Superior temporal gyrus (tissue), 1 donor: ENCODE measurements around the gene KPNA5.
"Not testable (repeated sequence)": the region's sequence is repeated elsewhere in the genome, so short reads cannot be mapped to it uniquely, and the experiment has no call there.

Experiments used
- DNase-seq: peaks from one replicate; pipeline ENCODE4 v3.0.0-alpha.2; 2016; ENCODE audit errors: extremely low spot score

The KPNA5 gene

GRCh38 chr6:116703888-116704287, 22.9 kb downstream of the KPNA5 start:
- not testable (repeated sequence) for DNase-seq

DNA sequence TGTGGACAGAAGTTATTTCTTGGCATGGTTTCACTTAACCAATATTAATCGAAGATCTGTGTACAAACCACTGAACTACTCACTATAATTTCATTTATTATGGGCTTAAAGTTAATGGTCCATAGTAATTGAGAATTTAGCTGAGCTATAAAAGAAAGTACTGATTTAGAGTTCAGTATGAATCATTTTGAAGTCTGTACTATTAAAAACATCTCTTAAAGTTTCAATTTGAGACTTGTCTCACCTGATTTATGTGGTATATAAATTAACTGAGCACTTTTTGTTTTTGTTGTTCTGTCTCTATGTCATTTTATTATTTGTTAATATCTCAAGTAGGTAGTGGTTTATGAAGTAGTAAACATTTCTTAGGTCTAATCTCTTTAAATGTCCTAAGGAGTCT, 24.9 kb downstream of the KPNA5 start:
- no peak for DNase-seq

DNA sequence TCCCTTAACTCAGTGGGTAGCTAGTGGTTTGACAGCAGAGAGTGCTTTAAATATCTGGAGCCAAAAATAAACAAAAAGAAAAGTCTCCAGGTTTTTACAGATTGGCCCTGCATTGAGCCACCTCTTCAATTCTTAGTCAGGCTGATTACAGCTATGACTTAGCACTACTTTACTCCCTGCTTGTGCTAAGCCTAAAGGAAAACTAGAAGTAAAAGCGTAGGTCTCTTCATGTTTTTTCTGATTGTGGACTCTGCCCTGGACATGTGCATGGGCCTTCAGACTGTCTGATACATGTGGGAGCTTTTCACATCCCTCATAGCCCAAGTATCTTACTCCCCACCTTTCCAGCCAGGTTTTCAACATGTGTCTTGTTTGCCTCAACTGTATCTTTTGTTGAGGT, 33.3 kb downstream of the KPNA5 start:
- DNase-seq = no peak

GRCh38 chr6:116714761-116715160, 33.8 kb downstream of the KPNA5 start:
- DNase-seq = no peak

DNA sequence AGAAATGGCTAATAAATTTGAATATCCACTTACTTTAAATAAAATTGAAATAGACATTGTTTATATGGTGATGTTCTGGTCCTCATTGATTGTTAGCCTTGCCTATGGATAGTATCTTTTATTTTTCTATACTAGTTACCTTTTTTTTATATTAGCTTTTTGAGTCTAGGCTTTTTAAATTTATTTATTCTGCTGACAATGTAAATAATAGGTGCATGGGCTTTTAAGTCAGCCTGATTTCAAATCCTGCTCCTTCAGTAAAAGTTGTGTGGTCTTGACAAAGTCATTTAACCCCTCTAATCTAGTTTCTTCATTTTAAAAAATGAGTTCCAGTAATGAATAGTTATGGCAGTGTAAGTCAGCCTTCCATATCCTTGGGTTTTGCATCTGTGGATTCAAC, 45.9 kb downstream of the KPNA5 start:
- no peak for DNase-seq

DNA sequence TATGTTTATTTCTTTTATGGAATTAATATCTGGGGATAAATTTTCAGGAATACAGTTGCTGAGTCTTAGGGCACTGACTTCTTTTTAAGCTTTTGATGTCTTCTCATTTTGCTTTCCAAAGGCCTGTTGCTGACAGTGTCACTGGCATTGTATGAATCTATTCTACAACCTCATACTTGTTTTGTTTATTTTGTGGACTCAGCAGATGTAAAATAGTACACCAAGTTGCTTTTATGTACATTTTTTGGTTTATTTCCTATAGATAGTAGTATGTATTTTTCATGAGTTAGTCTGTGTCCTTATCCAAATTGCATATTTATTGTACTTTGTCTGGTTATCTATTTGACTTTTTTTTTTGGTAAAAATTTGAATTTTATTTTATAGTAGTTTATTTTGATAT, 49.5 kb downstream of the KPNA5 start:
- DNase-seq = no peak

DNA sequence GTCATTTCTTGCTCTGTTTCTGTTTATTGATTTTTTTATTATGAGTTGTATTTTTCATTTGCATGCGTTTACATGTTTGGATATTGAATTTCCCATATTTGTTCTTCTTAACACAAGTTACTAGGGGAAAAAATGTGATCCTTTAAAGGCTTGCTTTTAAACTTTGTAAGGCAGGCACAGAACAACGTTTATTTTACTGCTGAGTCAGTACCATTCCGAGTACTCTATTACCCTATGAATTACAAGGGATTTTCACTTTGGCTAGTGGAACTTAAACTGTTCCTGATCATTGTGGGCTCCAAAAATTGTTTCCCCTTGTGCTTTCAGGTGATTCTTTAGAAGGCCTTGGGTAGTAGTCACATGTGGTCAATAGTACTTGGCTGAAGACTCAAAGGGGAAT, 56.0 kb downstream of the KPNA5 start:
- DNase-seq = no peak

- DNase-seq = not testable (repeated sequence)
Observed at GRCh38 chr6:116740486-116740885, 59.5 kb downstream of the KPNA5 start.

GRCh38 chr6:116741571-116741970, 60.6 kb downstream of the KPNA5 start:
- DNase-seq = no peak

GRCh38 chr6:116745176-116745575, 64.2 kb downstream of the KPNA5 start:
- DNase-seq = no peak

- DNase-seq = no peak
Observed at GRCh38 chr6:116761779-116762178, 80.8 kb downstream of the KPNA5 start.

- no peak for DNase-seq
Observed at GRCh38 chr6:116762235-116762634, 81.2 kb downstream of the KPNA5 start.

DNA sequence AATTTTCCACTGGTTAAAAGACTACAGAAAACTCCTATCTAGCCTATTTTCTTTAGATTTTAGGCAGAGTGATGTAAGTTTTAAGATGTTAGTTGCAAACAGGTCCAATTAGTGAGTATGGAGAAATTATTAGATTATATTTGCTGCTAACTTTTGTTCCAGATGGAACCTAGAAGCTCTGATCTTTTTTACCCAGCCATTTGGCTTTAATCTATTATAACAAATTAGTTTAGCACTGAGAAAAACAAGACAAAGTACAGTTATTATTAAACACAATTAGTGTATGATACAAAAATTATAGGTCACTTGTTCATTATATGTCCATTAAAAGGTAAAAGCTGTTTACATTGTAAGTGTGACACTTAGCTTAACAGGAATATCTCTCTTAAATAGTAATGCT, 82.0 kb downstream of the KPNA5 start:
- DNase-seq = no peak

GRCh38 chr6:116763906-116764628, 83.1 kb downstream of the KPNA5 start:
- DNase-seq = no peak

GRCh38 chr6:116764629-116764960, 83.6 kb downstream of the KPNA5 start:
- no peak for DNase-seq

DNA sequence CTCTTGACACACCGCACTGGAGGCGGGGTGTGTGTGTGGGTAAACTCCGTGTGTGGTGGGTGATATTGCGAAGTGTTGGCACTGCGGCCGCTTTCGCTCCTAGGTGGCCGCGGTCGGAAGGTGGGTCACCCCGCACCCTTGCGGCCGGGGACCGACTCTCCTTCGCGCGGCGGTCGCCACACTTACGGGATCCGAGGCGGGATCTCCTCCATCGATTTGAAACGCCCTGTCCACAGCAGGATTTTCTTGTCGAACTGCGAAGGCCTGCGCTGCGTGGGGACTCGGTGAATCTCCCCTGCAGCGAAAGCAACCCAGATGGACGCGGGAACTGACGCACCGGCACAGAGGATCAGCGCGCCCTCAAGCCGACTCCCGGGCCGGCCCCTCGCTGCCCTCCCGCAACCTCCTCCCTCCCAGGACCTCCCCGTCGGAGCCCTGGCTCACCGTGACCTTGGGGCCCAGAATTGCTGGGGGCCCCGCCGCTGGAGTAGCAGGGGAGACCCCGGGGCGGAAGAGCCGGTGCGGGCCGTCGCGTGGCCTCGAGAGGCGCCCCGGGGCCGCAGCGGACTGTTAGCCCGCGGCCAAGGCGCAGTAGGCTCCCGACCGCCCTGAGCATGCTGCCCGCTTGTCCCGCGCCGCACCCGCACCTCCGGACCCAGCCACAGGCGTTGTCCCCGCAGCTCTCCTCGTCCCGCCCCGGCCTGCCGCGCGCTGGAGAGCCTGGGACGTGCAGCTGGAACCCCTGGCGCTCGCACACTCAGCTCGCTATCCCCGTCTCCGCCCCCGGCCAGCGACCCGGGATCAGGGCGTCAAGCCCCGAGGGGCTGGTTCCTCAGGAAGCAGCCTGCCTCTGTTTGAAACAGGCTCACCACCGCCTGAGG, 84.2 kb downstream of the KPNA5 start, which contains the start of gene FAM162B:
Gene FAM162B, minus strand, starts transcription at position 759 of the 881 bp plus-strand sequence. Its CDS starts 143 bp downstream, at position 616.
- no peak for DNase-seq

DNA sequence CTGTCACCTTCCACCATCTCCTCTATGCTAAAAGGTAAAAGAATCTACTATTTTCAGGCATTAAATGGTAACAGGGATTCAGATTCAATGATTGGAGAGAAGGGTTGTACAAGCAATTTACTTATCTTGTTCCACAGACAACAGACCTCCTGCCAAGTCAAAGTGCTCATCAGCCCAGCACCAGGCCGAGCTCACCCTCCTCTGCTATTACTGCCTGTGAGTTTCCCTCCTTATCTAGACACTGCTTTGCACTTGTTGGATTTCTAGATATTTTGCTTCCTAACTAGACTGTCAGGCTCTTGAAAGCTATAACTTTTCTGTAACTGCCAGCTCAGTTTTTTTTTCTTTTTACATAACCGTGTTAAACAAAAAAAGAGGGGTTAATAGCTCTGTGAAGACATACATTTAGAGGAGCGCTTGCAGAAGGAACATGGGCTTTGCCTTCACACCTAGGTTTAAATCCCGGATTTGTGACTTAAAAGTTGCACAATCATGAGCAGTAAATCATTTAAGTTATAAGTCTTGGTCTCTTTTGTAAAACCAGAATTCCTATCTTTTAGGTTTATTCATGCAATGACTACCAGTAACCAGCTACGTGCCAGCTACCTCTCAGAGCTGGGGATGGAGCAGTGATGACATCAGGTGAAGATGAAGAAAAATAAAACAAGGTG, 85.6 kb downstream of the KPNA5 start:
- DNase-seq = no peak

- DNase-seq = no peak
Observed at GRCh38 chr6:116767715-116768114, 86.7 kb downstream of the KPNA5 start.

- DNase-seq = no peak
Observed at GRCh38 chr6:116772450-116772849, 91.4 kb downstream of the KPNA5 start.

- no peak for DNase-seq
Observed at GRCh38 chr6:116773886-116774285, 92.9 kb downstream of the KPNA5 start.

- DNase-seq = peak; percentile 80
Observed at GRCh38 chr6:116779573-116780164, 98.7 kb downstream of the KPNA5 start.

DNA sequence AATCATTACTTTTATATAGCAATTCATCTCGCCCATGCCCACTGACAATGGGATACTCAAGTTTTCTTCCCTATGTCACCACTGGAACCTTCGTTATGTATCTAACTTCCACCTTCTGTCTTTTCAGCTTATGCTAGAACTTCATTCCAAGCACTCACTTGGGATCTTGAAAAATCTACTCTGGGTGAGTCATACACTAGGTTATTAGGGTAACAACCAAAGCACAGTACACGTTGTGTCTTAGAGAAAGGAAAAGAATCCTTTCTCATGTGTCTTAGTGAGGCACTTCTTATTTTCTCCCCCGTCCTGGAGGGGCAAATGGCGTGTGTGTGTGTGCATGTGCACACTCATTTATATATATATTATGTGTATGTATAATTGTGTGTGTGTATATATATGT, 102.8 kb downstream of the KPNA5 start:
- DNase-seq = no peak
